ENCODE measurements around the gene SOX1.

SOX1 gene

GRCh38 chr13:112062571-112063570 lies 4.1 kb upstream of the SOX1 start:
- no peak for DNase-seq (ENCODE audit: low read depth, low spot score)
- H3K9me3 ChIP-seq (ENCODE audit: insufficient read depth, low read length): no peaks in the 10 kb centered on the region
- no peak overlapping the region for H3K4me3 ChIP-seq (ENCODE audit: insufficient read length, low read depth)
- H3K36me3 ChIP-seq (ENCODE audit: insufficient read depth, insufficient read length, low read length): no peaks in the 10 kb centered on the region
- H3K27me3 ChIP-seq (ENCODE audit: insufficient read depth, insufficient read length): peaks cover 94% of the 10 kb centered on the region
- TF ChIP-seq SUZ12 (IDR thresholded peaks at IDR 0.05; ENCODE audit: extremely low read depth, insufficient read depth, insufficient read length): no peak
- TF ChIP-seq ZNF274 (IDR thresholded peaks at IDR 0.05; ENCODE audit: low read depth, low read length): no peak
- TF ChIP-seq YY1 (IDR thresholded peaks at IDR 0.05; ENCODE audit: insufficient read depth, insufficient read length): no peak
- H3K9ac ChIP-seq (ENCODE audit: insufficient read length, low read depth): no peak overlapping the region
- peaks cover 2% of the 10 kb centered on the region for H3K4me1 ChIP-seq (ENCODE audit: insufficient read depth, insufficient read length)

DNA sequence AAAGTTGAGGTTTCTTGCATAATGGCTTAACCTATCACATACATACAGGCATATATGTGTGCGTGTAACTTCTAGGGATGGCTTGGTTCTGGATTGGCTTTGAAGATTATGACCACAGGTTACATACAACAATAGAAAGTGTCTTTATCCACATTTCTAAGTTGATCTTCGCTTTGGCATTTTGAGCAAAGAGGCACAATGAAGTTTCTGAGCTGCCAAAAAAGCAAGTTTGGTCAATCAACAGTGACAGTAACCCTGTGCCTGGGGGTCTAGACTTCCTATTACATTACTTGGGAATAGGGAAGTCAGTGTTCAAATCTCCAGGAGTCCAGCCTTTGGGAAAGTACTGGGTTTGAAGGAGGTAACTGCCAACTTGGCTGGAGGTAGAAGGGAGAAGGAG lies 3.1 kb upstream of the SOX1 start:
- no peaks in the 10 kb centered on the region for H3K9me3 ChIP-seq (ENCODE audit: insufficient read depth, low read length)
- peaks cover 2% of the 10 kb centered on the region for H3K4me1 ChIP-seq (ENCODE audit: insufficient read depth, insufficient read length)
- H3K9ac ChIP-seq (ENCODE audit: insufficient read length, low read depth): no peak overlapping the region
- no peak for DNase-seq (ENCODE audit: low read depth, low spot score)
- H3K36me3 ChIP-seq (ENCODE audit: insufficient read depth, insufficient read length, low read length): no peaks in the 10 kb centered on the region
- no peak overlapping the region for H3K4me3 ChIP-seq (ENCODE audit: insufficient read length, low read depth)
- peaks cover 92% of the 10 kb centered on the region for H3K27me3 ChIP-seq (ENCODE audit: insufficient read depth, insufficient read length)
- TF ChIP-seq ZNF274 (IDR thresholded peaks at IDR 0.05; ENCODE audit: low read depth, low read length) (no peak), SUZ12 (IDR thresholded peaks at IDR 0.05; ENCODE audit: extremely low read depth, insufficient read depth, insufficient read length) (no peak), YY1 (IDR thresholded peaks at IDR 0.05; ENCODE audit: insufficient read depth, insufficient read length) (no peak)

GRCh38 chr13:112064222-112064621 lies 2.7 kb upstream of the SOX1 start:
- H3K27me3 ChIP-seq (ENCODE audit: insufficient read depth, insufficient read length): peaks cover 92% of the 10 kb centered on the region
- no peak for DNase-seq (ENCODE audit: low read depth, low spot score)
- no peak overlapping the region for H3K4me3 ChIP-seq (ENCODE audit: insufficient read length, low read depth)
- peaks cover 2% of the 10 kb centered on the region for H3K4me1 ChIP-seq (ENCODE audit: insufficient read depth, insufficient read length)
- no peaks in the 10 kb centered on the region for H3K36me3 ChIP-seq (ENCODE audit: insufficient read depth, insufficient read length, low read length)
- no peak overlapping the region for H3K9ac ChIP-seq (ENCODE audit: insufficient read length, low read depth)
- TF ChIP-seq SUZ12 (IDR thresholded peaks at IDR 0.05; ENCODE audit: extremely low read depth, insufficient read depth, insufficient read length) (no peak), ZNF274 (IDR thresholded peaks at IDR 0.05; ENCODE audit: low read depth, low read length) (no peak), YY1 (IDR thresholded peaks at IDR 0.05; ENCODE audit: insufficient read depth, insufficient read length) (no peak)
- H3K9me3 ChIP-seq (ENCODE audit: insufficient read depth, low read length): no peaks in the 10 kb centered on the region

DNA sequence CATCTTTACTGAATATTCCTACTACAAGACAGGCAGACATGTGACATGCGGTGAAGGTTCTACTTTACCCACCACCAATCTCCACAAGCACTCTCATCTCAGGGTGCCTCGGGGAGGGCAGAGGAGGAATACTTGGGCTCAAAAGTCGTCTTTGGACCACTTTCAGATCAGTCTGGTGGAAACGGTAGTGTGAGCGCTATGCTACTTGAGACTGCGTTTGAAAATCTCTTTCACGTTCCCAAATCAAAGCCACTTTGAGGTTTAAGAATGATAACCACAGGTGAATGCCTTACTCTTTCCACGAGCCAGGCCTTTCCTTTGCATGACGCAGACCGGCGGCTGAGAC lies 1.5 kb upstream of the SOX1 start:
- peaks cover 92% of the 10 kb centered on the region for H3K27me3 ChIP-seq (ENCODE audit: insufficient read depth, insufficient read length)
- no peak for DNase-seq (ENCODE audit: low read depth, low spot score)
- no peaks in the 10 kb centered on the region for H3K9me3 ChIP-seq (ENCODE audit: insufficient read depth, low read length)

GRCh38 chr13:112065867-112066623 lies 904 bp upstream of the SOX1 start:
- H3K36me3 ChIP-seq (ENCODE audit: insufficient read depth, insufficient read length, low read length): no peaks in the 10 kb centered on the region
- H3K9ac ChIP-seq (ENCODE audit: insufficient read length, low read depth): peak overlapping the region; percentile 42
- H3K9me3 ChIP-seq (ENCODE audit: insufficient read depth, low read length): no peaks in the 10 kb centered on the region
- TF ChIP-seq YY1 (IDR thresholded peaks at IDR 0.05; ENCODE audit: insufficient read depth, insufficient read length): no peak
- TF ChIP-seq ZNF274 (IDR thresholded peaks at IDR 0.05; ENCODE audit: low read depth, low read length): no peak
- TF ChIP-seq SUZ12 (IDR thresholded peaks at IDR 0.05; ENCODE audit: extremely low read depth, insufficient read depth, insufficient read length): no peak
- H3K4me3 ChIP-seq (ENCODE audit: insufficient read length, low read depth): peak overlapping the region; percentile 32
- peaks cover 2% of the 10 kb centered on the region for H3K4me1 ChIP-seq (ENCODE audit: insufficient read depth, insufficient read length)
- DNase-seq (ENCODE audit: low read depth, low spot score): no peak
- H3K27me3 ChIP-seq (ENCODE audit: insufficient read depth, insufficient read length): peaks cover 92% of the 10 kb centered on the region

More for the DNA sequence above, 1.5 kb upstream of the SOX1 start:
- Histone ChIP-seq H3K36me3 (ENCODE audit: insufficient read depth, insufficient read length, low read length) (no peaks in the 10 kb centered on the region), H3K9ac (ENCODE audit: insufficient read length, low read depth) (no peak overlapping the region), H3K4me1 (ENCODE audit: insufficient read depth, insufficient read length) (peaks cover 2% of the 10 kb centered on the region), H3K4me3 (ENCODE audit: insufficient read length, low read depth) (no peak overlapping the region)
- TF ChIP-seq SUZ12 (IDR thresholded peaks at IDR 0.05; ENCODE audit: extremely low read depth, insufficient read depth, insufficient read length) (no peak), ZNF274 (IDR thresholded peaks at IDR 0.05; ENCODE audit: low read depth, low read length) (no peak), YY1 (IDR thresholded peaks at IDR 0.05; ENCODE audit: insufficient read depth, insufficient read length) (no peak)

DNA sequence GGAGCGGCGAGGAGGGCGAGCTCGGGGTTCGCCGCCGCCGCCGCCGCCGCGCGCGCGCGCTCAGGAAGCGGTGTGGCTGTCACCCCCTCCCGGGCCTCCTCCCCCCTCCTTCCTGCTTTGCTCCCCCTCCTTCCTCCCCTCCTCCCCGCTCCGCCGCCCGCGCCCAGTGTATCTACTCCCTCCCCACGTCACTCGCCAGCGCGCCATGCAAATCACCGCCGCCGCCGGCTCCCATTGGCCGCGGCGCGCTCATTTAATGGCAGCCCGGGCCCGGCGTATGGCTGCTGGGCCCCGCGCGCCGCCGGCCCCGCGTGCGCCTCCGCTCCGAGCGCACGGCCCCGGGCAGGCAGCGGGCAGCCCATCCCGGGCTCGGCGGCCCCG lies 335 bp upstream of the SOX1 start:
- Histone ChIP-seq H3K9ac (ENCODE audit: insufficient read length, low read depth) (no peak overlapping the region), H3K36me3 (ENCODE audit: insufficient read depth, insufficient read length, low read length) (no peaks in the 10 kb centered on the region), H3K4me1 (ENCODE audit: insufficient read depth, insufficient read length) (no peaks in the 10 kb centered on the region), H3K9me3 (ENCODE audit: insufficient read depth, low read length) (no peaks in the 10 kb centered on the region), H3K27me3 (ENCODE audit: insufficient read depth, insufficient read length) (peaks cover 92% of the 10 kb centered on the region), H3K4me3 (ENCODE audit: insufficient read length, low read depth) (peak overlapping the region; percentile 32)
- no peak for DNase-seq (ENCODE audit: low read depth, low spot score)
- no peak for TF ChIP-seq SUZ12 (IDR thresholded peaks at IDR 0.05; ENCODE audit: extremely low read depth, insufficient read depth, insufficient read length)
- no peak for TF ChIP-seq YY1 (IDR thresholded peaks at IDR 0.05; ENCODE audit: insufficient read depth, insufficient read length)
- no peak for TF ChIP-seq ZNF274 (IDR thresholded peaks at IDR 0.05; ENCODE audit: low read depth, low read length)

Data from NT2/D1 (cell line).